Measurements from ENCODE around the gene UQCC3.
A peak's percentile ranks its signal among the peaks of the same experiment; 100 is the strongest.

The UQCC3 gene

DNA sequence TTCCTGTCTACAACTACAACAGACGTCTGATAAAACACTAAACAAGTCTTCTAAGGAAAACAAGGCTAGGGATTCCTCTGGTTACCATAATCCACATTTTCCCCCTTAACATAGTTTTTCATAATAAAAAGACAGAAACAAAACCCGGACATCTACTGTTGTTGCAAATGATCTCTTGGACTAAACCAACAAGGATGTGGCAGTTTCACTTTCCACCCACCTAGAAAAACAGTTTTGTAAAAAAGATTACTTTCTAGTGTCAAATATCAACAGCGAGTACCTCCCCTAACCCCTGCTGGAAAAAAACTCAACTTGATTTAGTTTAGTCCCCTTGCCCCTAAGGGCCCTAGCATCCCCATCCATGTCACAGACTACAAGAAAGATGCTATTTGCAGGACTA is 41.4 kb downstream of the UQCC3 start:
- no peaks in the 10 kb centered on the region for H3K9me3 ChIP-seq (ENCODE audit: control insufficient read depth in 2 of 2, low read length in 2 of 2)
- no peaks in the 10 kb centered on the region for H3K27me3 ChIP-seq (ENCODE audit: control insufficient read depth in 1 of 2, insufficient read depth in 2 of 2, low read length in 2 of 2)
- peaks cover 35 to 54% of the 10 kb centered on the region in 2 donors for H3K36me3 ChIP-seq (ENCODE audit: control insufficient read depth in 2 of 2, insufficient read depth in 2 of 2, low read length in 2 of 2)
- H3K4me1 ChIP-seq (ENCODE audit: control insufficient read depth, insufficient read depth, low read length), result peaks cover 28% of the 10 kb centered on the region
- H3K4me3 ChIP-seq (ENCODE audit: low read length in 2 of 2), result no peak overlapping the region
- H3K27ac ChIP-seq (ENCODE audit: low read length), result no peak overlapping the region
- H3K9ac ChIP-seq (ENCODE audit: low read length in 2 of 2), result no peak overlapping the region

DNA sequence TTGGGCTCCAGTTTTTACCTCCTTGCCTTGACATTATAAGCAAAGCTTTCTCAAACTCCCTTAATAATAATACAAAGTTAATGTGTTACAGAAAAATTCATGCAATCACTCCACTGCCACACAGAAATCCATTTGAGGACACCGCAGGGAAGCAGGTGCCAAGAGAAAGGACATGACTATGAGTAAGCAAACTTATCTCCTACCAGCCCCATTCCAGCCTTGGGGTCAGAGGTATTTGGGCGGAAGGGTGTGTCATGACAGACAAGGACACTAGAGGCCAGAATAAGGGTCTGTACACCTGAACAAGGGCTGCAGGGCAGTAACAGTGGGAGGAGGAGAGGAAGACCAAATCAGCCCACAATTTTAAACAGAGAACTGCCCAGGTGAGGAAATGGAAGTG is 41.9 kb downstream of the UQCC3 start:
- H3K27me3 ChIP-seq (ENCODE audit: control insufficient read depth in 1 of 2, insufficient read depth in 2 of 2, low read length in 2 of 2), result no peaks in the 10 kb centered on the region
- H3K4me3 ChIP-seq (ENCODE audit: low read length in 2 of 2), result no peak overlapping the region
- peaks cover 25% of the 10 kb centered on the region for H3K4me1 ChIP-seq (ENCODE audit: control insufficient read depth, insufficient read depth, low read length)
- H3K27ac ChIP-seq (ENCODE audit: low read length), result no peak overlapping the region
- H3K36me3 ChIP-seq (ENCODE audit: control insufficient read depth in 2 of 2, insufficient read depth in 2 of 2, low read length in 2 of 2), result peaks cover 37 to 58% of the 10 kb centered on the region in 2 donors
- H3K9ac ChIP-seq (ENCODE audit: low read length in 2 of 2), result no peak overlapping the region
- H3K9me3 ChIP-seq (ENCODE audit: control insufficient read depth in 2 of 2, low read length in 2 of 2), result no peaks in the 10 kb centered on the region

DNA sequence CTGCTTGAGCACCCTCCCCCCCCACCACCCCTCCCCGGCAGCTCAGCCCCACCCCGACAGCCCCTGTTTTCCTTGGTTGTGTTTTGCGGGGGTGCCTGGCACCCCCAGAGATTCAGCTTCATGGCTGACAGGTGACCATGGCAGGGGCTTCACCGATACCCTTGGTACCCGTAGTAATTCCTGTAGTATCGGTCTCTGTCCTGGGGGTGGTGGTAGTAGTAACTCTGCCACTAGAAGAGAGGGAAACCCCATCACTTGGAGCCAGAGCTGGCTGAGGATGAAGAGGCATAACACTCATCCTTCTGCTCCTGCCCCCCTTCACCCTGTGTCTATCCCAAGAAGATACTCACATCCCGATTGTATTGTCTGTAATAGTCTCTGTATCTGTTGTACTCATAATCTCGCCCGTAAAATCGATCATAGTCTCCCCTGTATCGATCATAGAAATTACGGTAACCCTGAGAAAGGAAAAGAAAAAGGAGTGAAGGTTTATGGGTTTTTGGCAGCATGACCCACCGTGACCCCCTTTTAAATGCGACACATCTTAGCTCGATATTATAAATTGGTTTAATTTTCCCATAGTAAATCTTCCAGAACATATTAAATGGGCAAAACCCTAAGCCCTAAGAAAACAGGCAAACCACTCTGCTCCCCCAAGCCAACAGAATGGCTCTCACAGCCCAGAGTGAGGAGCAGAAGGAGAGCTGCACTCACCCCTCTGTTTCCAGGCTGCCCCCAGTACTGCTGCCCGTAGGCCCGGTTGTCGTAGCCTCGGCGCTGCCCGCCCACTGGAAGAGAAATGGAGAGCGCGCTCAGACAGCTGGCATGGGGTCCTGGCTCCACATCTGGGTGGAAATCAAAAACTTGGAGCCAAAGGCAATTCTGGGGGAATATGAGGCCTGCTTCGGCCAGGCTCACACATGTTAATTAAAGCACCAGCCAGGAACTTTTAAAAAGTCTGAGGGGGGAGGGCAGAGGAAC is 44.0 kb downstream of the UQCC3 start:
- Histone ChIP-seq H3K27ac (ENCODE audit: low read length) (no peak overlapping the region), H3K4me3 (ENCODE audit: low read length in 2 of 2) (no peak overlapping the region)

DNA sequence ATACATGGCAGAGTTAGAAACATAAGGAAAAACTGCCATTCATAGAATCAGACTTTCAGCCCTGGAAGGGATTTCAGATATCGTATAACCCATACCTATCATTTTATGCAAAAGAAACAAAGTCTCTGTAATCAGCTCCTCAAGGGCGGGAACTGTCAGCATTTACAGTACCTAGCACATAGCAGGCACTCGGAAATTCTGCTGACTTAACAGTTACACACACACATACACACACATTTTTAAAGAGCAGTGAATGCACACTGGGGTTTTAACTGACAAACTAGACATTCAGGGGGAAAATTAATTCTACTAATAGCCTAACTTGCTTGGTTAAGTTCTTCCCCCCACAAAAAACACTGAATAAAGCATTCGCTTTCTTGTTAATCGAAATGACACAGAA is 44.7 kb downstream of the UQCC3 start:
- Histone ChIP-seq H3K9me3 (ENCODE audit: control insufficient read depth in 2 of 2, low read length in 2 of 2) (no peaks in the 10 kb centered on the region), H3K27me3 (ENCODE audit: control insufficient read depth in 1 of 2, insufficient read depth in 2 of 2, low read length in 2 of 2) (no peaks in the 10 kb centered on the region), H3K36me3 (ENCODE audit: control insufficient read depth in 2 of 2, insufficient read depth in 2 of 2, low read length in 2 of 2) (peaks cover 59 to 74% of the 10 kb centered on the region in 2 donors), H3K4me1 (ENCODE audit: control insufficient read depth, insufficient read depth, low read length) (peaks cover 3% of the 10 kb centered on the region), H3K9ac (ENCODE audit: low read length in 2 of 2) (no peak overlapping the region), H3K27ac (ENCODE audit: low read length) (no peak overlapping the region), H3K4me3 (ENCODE audit: low read length in 2 of 2) (no peak overlapping the region)

More for the DNA sequence above, 44.0 kb downstream of the UQCC3 start:
- Histone ChIP-seq H3K9ac (ENCODE audit: low read length in 2 of 2) (no peak overlapping the region), H3K4me1 (ENCODE audit: control insufficient read depth, insufficient read depth, low read length) (peaks cover 6% of the 10 kb centered on the region), H3K27me3 (ENCODE audit: control insufficient read depth in 1 of 2, insufficient read depth in 2 of 2, low read length in 2 of 2) (no peaks in the 10 kb centered on the region), H3K36me3 (ENCODE audit: control insufficient read depth in 2 of 2, insufficient read depth in 2 of 2, low read length in 2 of 2) (peaks cover 54 to 73% of the 10 kb centered on the region in 2 donors), H3K9me3 (ENCODE audit: control insufficient read depth in 2 of 2, low read length in 2 of 2) (no peaks in the 10 kb centered on the region)

DNA sequence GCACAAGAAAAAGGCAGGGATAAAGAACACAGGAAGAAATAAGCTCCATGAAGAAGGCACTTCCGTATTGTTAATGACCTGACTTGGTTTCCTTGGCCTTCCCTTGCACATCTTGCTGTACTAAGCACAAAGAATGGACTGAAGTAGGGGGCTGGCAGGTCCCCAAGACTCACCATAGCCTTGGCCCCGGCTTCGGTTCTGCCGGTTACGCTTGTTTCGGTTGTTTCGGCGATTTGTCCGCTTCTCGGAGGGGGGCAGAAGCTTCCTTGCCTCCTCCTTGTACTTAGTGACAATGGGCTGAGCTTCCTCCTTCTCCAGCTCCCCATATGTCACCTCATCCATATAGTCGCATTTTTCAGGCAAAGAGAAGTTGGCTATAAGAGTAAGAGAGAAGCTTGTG is 45.3 kb downstream of the UQCC3 start:
- Histone ChIP-seq H3K27me3 (ENCODE audit: control insufficient read depth in 1 of 2, insufficient read depth in 2 of 2, low read length in 2 of 2) (no peaks in the 10 kb centered on the region), H3K27ac (ENCODE audit: low read length) (no peak overlapping the region), H3K4me3 (ENCODE audit: low read length in 2 of 2) (no peak overlapping the region), H3K9me3 (ENCODE audit: control insufficient read depth in 2 of 2, low read length in 2 of 2) (no peaks in the 10 kb centered on the region), H3K36me3 (ENCODE audit: control insufficient read depth in 2 of 2, insufficient read depth in 2 of 2, low read length in 2 of 2) (peaks cover 61 to 76% of the 10 kb centered on the region in 2 donors), H3K4me1 (ENCODE audit: control insufficient read depth, insufficient read depth, low read length) (peaks cover 3% of the 10 kb centered on the region), H3K9ac (ENCODE audit: low read length in 2 of 2) (no peak overlapping the region)

DNA sequence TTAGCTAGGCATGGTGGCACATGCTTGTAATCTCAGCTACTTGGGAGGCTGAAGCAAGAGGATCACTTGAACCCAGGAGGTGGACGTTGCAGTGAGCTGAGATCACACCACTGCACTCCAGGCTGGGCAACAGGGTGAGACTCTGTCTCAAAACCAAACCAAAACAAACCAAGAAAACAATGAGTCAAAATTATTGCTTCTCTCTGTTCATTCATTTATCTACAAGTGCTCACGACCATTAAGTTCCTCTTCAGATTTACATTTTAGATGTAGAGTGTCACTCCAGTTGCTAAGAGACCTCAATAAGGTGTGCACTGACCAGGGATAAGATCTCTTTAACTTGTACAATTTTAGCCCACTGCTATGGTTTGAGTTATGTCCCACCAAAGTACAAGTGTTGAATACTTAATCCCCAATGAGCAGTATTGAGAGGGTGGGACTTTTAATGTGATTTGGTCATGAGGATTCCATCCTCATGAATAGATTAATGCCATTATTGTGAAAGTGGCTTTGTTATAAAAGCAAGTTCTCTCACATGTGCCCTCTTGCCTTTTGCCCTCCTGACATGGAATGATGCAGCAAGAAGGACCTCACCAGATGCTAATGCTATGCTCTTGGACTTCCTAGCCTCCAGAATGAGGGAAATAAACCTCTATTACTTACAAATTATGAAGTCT is 48.0 kb downstream of the UQCC3 start:
- peaks cover 78 to 79% of the 10 kb centered on the region in 2 donors for H3K36me3 ChIP-seq (ENCODE audit: control insufficient read depth in 2 of 2, insufficient read depth in 2 of 2, low read length in 2 of 2)

DNA sequence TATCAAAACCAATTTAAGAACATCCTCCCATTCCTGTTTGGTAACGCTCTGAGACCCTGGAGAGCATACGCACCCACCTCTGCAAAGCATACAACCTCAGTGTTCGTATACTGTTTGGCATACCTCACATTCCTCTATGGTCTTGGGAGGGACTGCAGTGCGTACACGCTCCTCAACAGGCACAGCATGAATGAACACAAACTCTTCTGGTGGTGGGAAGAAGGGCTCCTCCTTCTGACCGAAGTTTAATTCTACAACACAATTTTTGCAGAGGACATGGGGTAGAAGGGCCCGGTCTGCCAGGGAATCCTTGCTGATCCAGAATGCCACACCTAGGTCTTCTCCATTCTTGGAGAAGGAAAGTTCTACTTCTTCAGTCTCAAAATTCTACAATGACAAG is 50.5 kb downstream of the UQCC3 start:
- H3K9me3 ChIP-seq (ENCODE audit: control insufficient read depth in 2 of 2, low read length in 2 of 2), result no peaks in the 10 kb centered on the region
- no peak overlapping the region for H3K9ac ChIP-seq (ENCODE audit: low read length in 2 of 2)
- H3K27ac ChIP-seq (ENCODE audit: low read length), result no peak overlapping the region
- no peak overlapping the region for H3K4me3 ChIP-seq (ENCODE audit: low read length in 2 of 2)
- H3K36me3 ChIP-seq (ENCODE audit: control insufficient read depth in 2 of 2, insufficient read depth in 2 of 2, low read length in 2 of 2), result peaks cover 57 to 59% of the 10 kb centered on the region in 2 donors
- H3K4me1 ChIP-seq (ENCODE audit: control insufficient read depth, insufficient read depth, low read length), result peaks cover 18% of the 10 kb centered on the region
- no peaks in the 10 kb centered on the region for H3K27me3 ChIP-seq (ENCODE audit: control insufficient read depth in 1 of 2, insufficient read depth in 2 of 2, low read length in 2 of 2)

More for the DNA sequence above, 48.0 kb downstream of the UQCC3 start:
- Histone ChIP-seq H3K4me3 (ENCODE audit: low read length in 2 of 2) (no peak overlapping the region), H3K4me1 (ENCODE audit: control insufficient read depth, insufficient read depth, low read length) (peaks cover 10% of the 10 kb centered on the region), H3K9ac (ENCODE audit: low read length in 2 of 2) (no peak overlapping the region), H3K9me3 (ENCODE audit: control insufficient read depth in 2 of 2, low read length in 2 of 2) (no peaks in the 10 kb centered on the region), H3K27ac (ENCODE audit: low read length) (peak overlapping the region; percentile 31), H3K27me3 (ENCODE audit: control insufficient read depth in 1 of 2, insufficient read depth in 2 of 2, low read length in 2 of 2) (no peaks in the 10 kb centered on the region)

All from stomach smooth muscle (tissue), 2 donors.